ENCODE data around the gene ANKRD65.

ANKRD65 gene

GRCh38 chr1:1442069-1442770, 21.1 kb upstream of the ANKRD65 start:
- CTCF ChIA-PET, result interaction anchor here (0.6 to 2.0 kb wide), 7 partner anchors 9 to 97 kb away, joined by 3 to 15 read pairs (median 5); partner anchors contain the start of gene MRPL20
- POLR2A ChIA-PET (ENCODE audit: low non-redundant PET), result no interaction called here
- no peak for DNase-seq (ENCODE audit: low spot score)
- TF ChIP-seq, protein P1, sequence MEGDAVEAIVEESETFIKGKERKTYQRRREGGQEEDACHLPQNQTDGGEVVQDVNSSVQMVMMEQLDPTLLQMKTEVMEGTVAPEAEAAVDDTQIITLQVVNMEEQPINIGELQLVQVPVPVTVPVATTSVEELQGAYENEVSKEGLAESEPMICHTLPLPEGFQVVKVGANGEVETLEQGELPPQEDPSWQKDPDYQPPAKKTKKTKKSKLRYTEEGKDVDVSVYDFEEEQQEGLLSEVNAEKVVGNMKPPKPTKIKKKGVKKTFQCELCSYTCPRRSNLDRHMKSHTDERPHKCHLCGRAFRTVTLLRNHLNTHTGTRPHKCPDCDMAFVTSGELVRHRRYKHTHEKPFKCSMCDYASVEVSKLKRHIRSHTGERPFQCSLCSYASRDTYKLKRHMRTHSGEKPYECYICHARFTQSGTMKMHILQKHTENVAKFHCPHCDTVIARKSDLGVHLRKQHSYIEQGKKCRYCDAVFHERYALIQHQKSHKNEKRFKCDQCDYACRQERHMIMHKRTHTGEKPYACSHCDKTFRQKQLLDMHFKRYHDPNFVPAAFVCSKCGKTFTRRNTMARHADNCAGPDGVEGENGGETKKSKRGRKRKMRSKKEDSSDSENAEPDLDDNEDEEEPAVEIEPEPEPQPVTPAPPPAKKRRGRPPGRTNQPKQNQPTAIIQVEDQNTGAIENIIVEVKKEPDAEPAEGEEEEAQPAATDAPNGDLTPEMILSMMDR (conservative IDR thresholded peaks at IDR 0.05; ENCODE audit: low read depth), result no peak
- H3K27ac ChIP-seq, result no peak overlapping the region

DNA sequence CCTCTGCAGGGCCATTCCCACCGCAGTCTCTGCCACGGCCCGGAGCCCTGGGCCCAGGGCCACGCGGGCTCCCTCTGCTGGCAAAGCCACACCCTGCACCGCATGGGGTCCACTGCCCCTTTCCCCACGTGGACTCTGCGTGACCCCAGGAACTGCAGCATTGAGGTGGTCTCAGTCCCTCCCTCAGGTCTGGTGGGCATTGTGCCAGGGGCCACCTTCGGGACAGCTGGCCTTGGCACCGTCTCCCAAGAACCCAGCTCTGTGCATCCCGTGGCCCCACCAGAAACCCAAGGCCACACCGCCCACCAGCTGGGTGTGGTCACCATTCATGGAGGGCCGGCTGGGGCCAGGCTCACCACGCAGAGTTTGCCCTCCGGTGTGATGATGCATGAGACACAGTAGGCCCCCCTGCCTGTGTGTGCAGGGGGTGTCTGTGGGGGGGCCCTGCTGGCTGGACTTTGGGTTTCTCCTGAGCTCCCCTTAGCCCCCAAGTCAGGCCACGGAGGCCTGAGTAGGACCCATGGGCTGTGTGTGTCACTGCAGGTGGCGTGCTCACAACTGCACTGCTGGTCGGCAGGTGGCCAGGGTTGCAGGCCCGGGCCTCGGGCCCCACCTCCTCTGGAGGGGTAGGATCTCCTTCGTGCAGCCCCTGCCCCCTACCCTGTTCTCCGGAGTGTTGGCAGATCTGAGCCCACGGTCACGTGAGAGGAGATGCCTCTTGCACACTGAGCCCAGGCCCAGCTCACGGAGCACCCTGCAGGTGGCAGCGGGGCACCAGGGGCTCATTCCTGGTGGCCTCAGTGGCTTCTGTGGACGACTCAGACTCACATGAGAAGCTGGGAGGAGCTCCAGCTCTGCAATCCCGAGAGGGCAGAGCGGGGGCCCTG, 20.2 kb upstream of the ANKRD65 start:
- peak; percentile 67 for DNase-seq (ENCODE audit: low spot score)
- H3K27ac ChIP-seq, result no peak overlapping the region
- CTCF ChIA-PET, result interaction anchor here (0.6 to 2.0 kb wide), 13 partner anchors 10 to 42 kb away, joined by 3 to 15 read pairs (median 3); partner anchors contain the start of genes ANKRD65, CCNL2 and MRPL20
- POLR2A ChIA-PET (ENCODE audit: low non-redundant PET), result interaction anchor here (0.6 kb wide), 1 partner anchor 66 kb away, joined by 4 read pairs; the partner anchor contains the start of gene AURKAIP1
- TF ChIP-seq, protein P1 (conservative IDR thresholded peaks at IDR 0.05; ENCODE audit: low read depth), result peak; percentile 94

DNA sequence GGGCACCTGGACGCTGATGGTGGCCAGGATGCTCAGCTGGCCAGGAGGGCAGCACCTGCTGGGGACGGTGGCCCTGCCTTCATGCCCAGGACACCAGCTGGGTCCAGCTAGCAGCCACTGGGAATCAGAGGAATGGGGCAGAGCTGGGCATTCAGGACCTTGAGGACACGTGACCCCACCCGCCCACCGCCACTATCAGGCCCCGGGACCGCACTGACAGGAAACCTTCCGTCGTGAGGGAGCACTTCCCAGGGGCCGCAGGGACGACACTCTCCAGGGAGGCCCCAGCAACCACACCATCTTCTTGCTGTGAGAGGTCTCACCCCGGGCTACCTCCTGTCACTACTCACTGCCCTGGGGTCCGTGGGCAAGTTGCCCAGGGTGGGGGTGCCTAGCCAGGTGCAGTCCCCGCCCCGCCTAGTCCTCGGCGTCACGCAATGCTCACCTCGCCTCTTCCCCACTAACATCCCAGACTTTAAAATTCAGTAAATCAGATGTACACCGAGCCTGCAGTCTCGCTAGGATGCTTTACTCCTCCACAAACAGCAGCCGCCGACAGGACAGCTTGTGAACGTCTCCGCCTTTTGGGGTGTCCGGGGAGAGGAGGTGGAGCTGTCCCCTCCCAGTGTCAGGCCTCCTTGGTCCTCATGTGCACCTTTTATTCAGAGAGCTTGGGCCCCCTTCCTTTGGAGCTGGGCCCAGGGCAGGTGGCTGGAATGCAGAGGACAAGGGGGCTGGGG, 19.4 kb upstream of the ANKRD65 start:
- no peak for DNase-seq (ENCODE audit: low spot score)
- H3K27ac ChIP-seq, result no peak overlapping the region
- TF ChIP-seq, protein P1 (conservative IDR thresholded peaks at IDR 0.05; ENCODE audit: low read depth), result no peak
- ChIA-PET POLR2A (ENCODE audit: low non-redundant PET) (interaction anchor here (0.6 kb wide), 1 partner anchor 38 kb away, joined by 3 read pairs; no protein-coding TSS in a partner anchor), CTCF (interaction anchor here (0.6 to 2.0 kb wide), 9 partner anchors 10 to 41 kb away, joined by 3 to 15 read pairs (median 3); partner anchors contain the start of genes CCNL2 and MRPL20)

DNA sequence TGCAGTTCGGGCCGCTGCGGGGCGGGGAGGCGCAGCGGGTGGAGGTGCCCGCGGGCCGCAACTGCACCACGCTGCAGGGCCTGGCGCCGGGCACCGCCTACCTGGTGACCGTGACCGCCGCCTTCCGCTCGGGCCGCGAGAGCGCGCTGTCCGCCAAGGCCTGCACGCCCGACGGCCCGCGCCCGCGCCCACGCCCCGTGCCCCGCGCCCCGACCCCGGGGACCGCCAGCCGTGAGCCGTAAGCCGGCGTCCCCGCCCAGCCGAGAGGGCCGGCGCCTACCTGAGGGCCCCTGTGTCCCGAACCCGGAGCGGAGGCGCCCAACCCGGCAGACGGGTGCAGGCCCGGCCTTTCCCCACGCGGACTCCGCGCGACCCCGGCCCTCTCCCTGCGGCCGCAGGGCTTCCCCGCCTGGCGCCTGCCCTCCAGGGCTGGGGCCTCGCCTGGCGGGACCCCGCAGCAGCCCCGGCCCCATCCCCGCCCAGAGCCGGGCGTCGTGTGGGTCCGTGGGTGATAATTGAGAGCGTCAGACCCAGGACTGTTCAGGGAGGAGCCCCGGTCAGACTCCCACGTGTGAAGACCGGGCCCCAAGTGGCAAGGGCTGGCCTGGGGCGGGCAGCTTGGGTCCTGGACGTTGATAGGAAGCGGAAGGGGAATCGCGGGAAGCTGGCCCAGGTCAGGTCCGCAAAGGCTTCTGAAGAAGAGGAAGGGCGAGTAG, 18.6 kb upstream of the ANKRD65 start:
- POLR2A ChIA-PET (ENCODE audit: low non-redundant PET), result interaction anchor here (0.6 kb wide), 1 partner anchor 37 kb away, joined by 3 read pairs; no protein-coding TSS in a partner anchor
- H3K27ac ChIP-seq, result no peak overlapping the region
- CTCF ChIA-PET, result interaction anchor here (1.0 to 1.8 kb wide), 2 partner anchors 31 to 40 kb away, joined by 6 to 9 read pairs; partner anchors contain the start of gene CCNL2

DNA sequence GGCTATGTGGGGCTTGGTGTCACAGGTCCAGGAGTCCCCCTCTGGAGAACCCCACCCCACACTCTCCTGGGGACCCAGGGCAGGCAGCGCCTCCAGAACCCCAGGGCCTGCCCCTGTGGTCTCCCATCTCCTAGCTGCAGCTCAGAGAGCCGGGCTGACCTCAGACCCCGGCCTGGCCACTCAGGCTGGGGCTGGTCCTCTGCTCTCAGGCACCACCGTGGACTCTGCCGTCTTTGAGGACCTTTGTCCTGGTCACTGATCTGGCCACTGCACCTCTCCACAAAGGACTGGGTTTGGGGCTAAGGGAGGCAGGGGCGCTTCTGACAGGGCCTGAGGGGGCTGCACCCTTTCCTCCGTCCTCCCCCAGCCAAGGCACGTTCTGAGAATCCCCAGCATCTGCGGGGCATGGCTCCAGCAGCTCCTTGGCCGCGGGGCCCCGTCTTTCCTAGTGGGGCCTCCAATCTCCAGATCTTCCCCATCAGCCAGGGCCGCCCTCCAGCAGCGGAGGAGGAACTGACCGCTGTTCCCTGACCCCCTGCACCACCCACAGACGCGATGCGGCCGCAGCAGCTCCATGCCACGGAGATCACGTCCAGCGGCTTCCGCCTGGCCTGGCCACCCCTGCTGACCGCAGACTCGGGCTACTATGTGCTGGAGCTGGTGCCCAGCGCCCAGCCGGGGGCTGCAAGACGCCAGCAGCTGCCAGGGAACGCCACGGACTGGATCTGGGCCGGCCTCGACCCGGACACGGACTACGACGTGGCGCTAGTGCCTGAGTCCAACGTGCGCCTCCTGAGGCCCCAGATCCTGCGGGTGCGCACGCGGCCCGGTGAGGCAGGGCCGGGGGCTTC, 17.7 kb upstream of the ANKRD65 start:
- H3K27ac ChIP-seq, result no peak overlapping the region
- ChIA-PET POLR2A (ENCODE audit: low non-redundant PET) (interaction anchor here (1.1 kb wide), 2 partner anchors 31 to 39 kb away, joined by 3 read pairs; no protein-coding TSS in a partner anchor), CTCF (no interaction called here)
- TF ChIP-seq, protein P1 (conservative IDR thresholded peaks at IDR 0.05; ENCODE audit: low read depth), result no peak
- no peak for DNase-seq (ENCODE audit: low spot score)

More for the DNA sequence above, 18.6 kb upstream of the ANKRD65 start:
- TF ChIP-seq, protein P1 (conservative IDR thresholded peaks at IDR 0.05; ENCODE audit: low read depth), result no peak
- no peak for DNase-seq (ENCODE audit: low spot score)

All from RWPE1 (cell line).